Choroid plexus epithelial cell (primary cell): ENCODE results near the gene LRIT3.

Experiments used
- DNase-seq: peaks from one replicate; pipeline ENCODE4 v3.0.0-alpha.2; 2010; ENCODE audit warnings: low read depth
- H3K4me3 ChIP-seq: 2 replicates; pipeline ENCODE4 v1.5.1; 2011; ENCODE audit warnings: low read depth, mild to moderate bottlenecking, control low read depth, low read length, moderate library complexity
- CTCF ChIP-seq: conservative IDR thresholded peaks from 2 replicates; pipeline ENCODE4 v1.5.1; 2011; ENCODE audit warnings: low read depth, mild to moderate bottlenecking, control low read depth, inconsistent platforms, low read length, moderate library complexity

LRIT3 gene

GRCh38 chr4:109878355-109878754 is 30.4 kb downstream of the LRIT3 start:
- DNase-seq = no peak
- no peak overlapping the region for H3K4me3 ChIP-seq
- TF ChIP-seq CTCF = no peak

DNA sequence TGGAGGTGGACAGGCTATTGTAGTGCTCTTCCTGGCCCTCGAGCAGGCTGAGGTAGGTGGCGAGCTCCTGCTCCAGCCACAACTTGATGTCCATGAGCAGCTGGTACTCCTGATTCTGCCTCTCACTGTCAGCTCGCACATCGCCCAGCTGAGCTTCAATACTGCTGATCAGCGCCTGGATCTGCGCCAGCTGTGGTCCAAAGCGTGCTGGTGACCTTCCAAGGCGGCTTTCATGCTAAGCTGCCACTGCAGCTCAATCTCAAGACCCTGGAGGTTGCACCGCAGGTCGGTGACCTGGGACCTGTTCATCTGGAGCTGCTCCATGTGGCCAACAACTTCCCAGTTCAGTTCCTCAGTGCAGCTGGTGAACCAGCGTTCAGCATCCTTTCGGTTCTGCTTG is 31.2 kb downstream of the LRIT3 start:
- no peak overlapping the region for H3K4me3 ChIP-seq
- no peak for TF ChIP-seq CTCF
- DNase-seq = no peak

GRCh38 chr4:109879636-109880314 is 31.9 kb downstream of the LRIT3 start:
- no peak for TF ChIP-seq CTCF
- no peak for DNase-seq
- H3K4me3 ChIP-seq = no peak overlapping the region

DNA sequence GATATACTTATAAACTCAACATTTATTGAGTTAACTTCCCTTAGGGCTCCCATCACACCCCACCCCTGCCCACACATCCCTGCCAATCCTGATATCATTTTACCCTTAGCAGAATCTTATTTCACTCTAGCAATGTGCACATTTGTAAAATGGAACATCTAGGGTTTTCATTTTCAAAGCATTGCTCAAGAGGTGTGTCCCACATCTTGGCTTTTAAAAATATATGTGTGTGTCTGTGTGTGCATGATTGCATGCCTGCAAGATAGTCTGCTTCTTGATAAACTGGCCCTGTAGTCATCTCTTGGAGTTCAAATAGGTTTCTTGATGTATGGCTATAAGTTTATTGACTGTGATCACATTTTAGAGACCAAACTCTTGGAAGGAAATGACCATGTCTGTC is 38.4 kb downstream of the LRIT3 start:
- TF ChIP-seq CTCF = no peak
- H3K4me3 ChIP-seq = no peak overlapping the region
- no peak for DNase-seq

DNA sequence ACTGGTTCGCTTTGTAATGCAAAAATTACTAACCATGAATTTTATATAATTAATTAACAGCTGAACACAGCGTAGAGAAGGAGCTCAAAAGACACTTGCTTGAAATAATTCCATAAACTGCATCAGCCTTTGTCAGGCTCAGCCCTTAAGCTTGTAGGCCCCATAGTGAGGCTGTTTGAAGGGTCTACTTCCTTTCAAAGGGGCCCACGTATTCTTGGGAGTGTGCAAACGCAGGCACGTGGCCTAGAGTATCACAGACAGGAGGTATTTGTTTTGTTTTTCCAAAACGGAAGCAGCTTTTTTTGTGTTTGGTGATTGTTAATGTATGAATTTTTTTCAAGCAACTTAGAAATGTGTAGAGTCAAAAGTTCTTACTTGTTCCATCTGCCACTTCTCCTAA is 39.2 kb downstream of the LRIT3 start:
- H3K4me3 ChIP-seq = no peak overlapping the region
- TF ChIP-seq CTCF = no peak
- no peak for DNase-seq

DNA sequence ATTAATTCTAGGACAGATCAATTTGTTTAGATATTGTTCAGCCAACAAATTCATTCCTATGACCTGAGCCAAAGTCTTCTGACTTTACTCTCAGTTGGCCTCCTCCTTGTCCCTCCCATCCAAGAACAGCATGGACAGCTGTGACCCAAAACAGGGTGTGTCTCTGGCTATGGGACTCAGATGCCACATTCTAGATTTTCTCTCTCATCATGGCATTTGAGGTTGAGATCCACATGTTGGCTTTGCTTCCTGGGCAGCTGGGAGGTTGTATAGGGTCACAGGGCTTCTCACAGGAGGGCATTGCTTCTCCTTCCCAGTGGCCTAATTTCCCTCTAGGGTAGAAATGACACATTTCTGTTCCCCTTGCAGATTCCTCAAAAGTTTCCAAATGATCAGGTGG is 42.2 kb downstream of the LRIT3 start:
- no peak for DNase-seq
- TF ChIP-seq CTCF = no peak

DNA sequence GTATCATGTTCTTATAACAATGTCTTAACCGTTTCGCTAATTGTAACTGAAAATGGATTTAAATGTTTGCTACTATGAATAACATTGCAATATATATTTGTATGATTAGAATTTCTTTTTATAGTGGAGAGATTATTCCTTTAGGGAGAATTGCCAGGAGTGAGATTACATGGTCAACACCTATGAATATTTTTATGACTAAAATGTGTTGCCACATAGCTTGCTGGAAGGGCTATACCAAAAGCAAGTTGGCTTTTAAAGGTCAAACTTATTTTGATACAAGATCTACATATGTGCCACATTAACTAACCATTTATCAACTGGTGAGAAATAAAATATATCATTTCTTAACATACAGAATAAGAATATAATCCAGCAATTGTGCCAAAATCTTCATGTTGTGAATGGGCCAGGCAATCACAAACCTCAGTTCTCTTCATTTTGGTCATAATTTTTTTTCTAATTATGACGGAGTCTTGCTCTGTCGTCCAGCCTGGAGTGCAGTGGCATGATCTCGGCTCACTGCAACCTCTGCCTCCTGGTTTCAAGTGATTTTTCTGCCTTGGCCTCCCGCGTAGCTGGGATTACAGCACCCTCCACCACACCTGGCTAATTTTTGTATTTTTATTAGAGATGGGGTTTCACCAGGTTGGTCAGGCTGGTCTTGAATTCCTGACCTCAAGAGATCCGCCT is 54.8 kb downstream of the LRIT3 start:
- no peak for TF ChIP-seq CTCF
- no peak overlapping the region for H3K4me3 ChIP-seq
- DNase-seq = no peak

More for the DNA sequence above, 42.2 kb downstream of the LRIT3 start:
- H3K4me3 ChIP-seq = no peak overlapping the region
